Measurements from ENCODE around the gene HERPUD1. TPM values are rescaled to one million over a fixed set of nuclear protein-coding genes. Genes with fewer than 3 reads are reported as not detected.

The HERPUD1 gene
- polyA plus RNA-seq, 1 of the 3 experiments (the other 2 are of a cell fraction) = 46.3 TPM

DNA sequence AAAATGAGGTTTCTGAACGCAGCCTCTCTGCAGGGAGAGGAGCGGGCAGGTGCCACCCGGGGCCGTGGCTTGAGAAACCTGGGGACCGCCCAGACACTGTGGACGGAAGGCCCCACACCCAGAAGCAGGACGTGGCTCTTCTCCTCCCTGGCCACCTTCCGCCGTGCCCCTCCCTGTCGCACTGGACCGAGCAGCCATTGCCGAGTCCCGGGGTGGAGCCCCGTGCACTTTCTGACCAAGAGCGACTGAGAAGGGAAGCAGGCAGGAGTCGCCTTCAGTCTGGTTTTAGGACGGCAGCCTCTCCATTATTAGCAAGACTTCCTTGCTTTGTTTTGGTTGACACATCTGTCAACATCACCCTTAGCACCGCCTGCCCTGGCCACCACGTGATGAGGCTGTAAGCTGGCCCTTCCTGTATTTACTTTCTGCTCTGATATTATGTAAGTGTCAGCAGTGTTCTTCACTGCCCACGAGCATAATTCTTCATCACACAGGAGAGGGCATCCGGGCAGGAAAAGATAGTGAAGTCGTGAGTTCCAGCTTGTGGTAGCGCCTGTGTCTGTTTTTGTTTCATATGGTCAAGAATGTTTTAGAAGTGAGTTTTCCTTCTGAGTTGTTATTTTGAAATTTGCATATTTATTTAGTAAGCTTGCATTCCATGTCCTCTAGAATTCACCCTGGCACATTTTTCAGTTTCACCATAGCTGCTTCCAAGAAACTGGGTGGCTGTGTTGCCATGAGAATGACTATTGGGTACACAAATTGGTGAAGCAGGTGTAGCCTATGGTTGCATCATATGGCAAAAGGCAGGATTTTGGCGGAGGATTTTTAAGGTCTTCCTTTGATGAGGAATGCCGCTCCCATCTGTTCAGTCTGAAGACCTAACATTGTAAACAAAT, 1.0 kb downstream of the HERPUD1 start (continued):
- no peak for TF ChIP-seq SMC3 (IDR thresholded peaks at IDR 0.05; ENCODE audit: low read depth, low read length)
- TF ChIP-seq RCOR1 (IDR thresholded peaks at IDR 0.05; ENCODE audit: low read length) = no peak
- TF ChIP-seq, protein P1, sequence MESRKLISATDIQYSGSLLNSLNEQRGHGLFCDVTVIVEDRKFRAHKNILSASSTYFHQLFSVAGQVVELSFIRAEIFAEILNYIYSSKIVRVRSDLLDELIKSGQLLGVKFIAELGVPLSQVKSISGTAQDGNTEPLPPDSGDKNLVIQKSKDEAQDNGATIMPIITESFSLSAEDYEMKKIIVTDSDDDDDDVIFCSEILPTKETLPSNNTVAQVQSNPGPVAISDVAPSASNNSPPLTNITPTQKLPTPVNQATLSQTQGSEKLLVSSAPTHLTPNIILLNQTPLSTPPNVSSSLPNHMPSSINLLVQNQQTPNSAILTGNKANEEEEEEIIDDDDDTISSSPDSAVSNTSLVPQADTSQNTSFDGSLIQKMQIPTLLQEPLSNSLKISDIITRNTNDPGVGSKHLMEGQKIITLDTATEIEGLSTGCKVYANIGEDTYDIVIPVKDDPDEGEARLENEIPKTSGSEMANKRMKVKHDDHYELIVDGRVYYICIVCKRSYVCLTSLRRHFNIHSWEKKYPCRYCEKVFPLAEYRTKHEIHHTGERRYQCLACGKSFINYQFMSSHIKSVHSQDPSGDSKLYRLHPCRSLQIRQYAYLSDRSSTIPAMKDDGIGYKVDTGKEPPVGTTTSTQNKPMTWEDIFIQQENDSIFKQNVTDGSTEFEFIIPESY (IDR thresholded peaks at IDR 0.05; ENCODE audit: borderline replicate concordance, low read depth) = no peak
- TF ChIP-seq SIN3A (IDR thresholded peaks at IDR 0.05; ENCODE audit: borderline replicate concordance, low read depth, low read length) = peak; percentile 97
- TF ChIP-seq RFX5 (IDR thresholded peaks at IDR 0.05; ENCODE audit: low read length) = no peak
- TF ChIP-seq CHD2 (IDR thresholded peaks at IDR 0.05; ENCODE audit: low read length, partially characterized antibody) = no peak
- no peak for TF ChIP-seq POLR2AphosphoS5 (IDR thresholded peaks at IDR 0.05; ENCODE audit: low read depth, low read length)
- TF ChIP-seq TEAD4 (IDR thresholded peaks at IDR 0.05; ENCODE audit: borderline replicate concordance, insufficient read depth) = no peak
- TF ChIP-seq YY1 (IDR thresholded peaks at IDR 0.05; ENCODE audit: low read depth) = peak; percentile 65; the same call in 1 of the 2 replicates
- TF ChIP-seq, protein P2, sequence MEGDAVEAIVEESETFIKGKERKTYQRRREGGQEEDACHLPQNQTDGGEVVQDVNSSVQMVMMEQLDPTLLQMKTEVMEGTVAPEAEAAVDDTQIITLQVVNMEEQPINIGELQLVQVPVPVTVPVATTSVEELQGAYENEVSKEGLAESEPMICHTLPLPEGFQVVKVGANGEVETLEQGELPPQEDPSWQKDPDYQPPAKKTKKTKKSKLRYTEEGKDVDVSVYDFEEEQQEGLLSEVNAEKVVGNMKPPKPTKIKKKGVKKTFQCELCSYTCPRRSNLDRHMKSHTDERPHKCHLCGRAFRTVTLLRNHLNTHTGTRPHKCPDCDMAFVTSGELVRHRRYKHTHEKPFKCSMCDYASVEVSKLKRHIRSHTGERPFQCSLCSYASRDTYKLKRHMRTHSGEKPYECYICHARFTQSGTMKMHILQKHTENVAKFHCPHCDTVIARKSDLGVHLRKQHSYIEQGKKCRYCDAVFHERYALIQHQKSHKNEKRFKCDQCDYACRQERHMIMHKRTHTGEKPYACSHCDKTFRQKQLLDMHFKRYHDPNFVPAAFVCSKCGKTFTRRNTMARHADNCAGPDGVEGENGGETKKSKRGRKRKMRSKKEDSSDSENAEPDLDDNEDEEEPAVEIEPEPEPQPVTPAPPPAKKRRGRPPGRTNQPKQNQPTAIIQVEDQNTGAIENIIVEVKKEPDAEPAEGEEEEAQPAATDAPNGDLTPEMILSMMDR (IDR thresholded peaks at IDR 0.05) = no peak
- TF ChIP-seq, protein P3, sequence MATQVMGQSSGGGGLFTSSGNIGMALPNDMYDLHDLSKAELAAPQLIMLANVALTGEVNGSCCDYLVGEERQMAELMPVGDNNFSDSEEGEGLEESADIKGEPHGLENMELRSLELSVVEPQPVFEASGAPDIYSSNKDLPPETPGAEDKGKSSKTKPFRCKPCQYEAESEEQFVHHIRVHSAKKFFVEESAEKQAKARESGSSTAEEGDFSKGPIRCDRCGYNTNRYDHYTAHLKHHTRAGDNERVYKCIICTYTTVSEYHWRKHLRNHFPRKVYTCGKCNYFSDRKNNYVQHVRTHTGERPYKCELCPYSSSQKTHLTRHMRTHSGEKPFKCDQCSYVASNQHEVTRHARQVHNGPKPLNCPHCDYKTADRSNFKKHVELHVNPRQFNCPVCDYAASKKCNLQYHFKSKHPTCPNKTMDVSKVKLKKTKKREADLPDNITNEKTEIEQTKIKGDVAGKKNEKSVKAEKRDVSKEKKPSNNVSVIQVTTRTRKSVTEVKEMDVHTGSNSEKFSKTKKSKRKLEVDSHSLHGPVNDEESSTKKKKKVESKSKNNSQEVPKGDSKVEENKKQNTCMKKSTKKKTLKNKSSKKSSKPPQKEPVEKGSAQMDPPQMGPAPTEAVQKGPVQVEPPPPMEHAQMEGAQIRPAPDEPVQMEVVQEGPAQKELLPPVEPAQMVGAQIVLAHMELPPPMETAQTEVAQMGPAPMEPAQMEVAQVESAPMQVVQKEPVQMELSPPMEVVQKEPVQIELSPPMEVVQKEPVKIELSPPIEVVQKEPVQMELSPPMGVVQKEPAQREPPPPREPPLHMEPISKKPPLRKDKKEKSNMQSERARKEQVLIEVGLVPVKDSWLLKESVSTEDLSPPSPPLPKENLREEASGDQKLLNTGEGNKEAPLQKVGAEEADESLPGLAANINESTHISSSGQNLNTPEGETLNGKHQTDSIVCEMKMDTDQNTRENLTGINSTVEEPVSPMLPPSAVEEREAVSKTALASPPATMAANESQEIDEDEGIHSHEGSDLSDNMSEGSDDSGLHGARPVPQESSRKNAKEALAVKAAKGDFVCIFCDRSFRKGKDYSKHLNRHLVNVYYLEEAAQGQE (IDR thresholded peaks at IDR 0.05; ENCODE audit: low read depth, low read length) = no peak
- TF ChIP-seq RXRA (IDR thresholded peaks at IDR 0.05; ENCODE audit: borderline replicate concordance, low read depth) = no peak
- TF ChIP-seq FOSL2 (IDR thresholded peaks at IDR 0.05; ENCODE audit: borderline replicate concordance, low read depth) = no peak
- TF ChIP-seq NFIC (IDR thresholded peaks at IDR 0.05; ENCODE audit: borderline replicate concordance) = no peak
- TF ChIP-seq EZH2phosphoT487 (IDR thresholded peaks at IDR 0.05; ENCODE audit: borderline replicate concordance, low read depth) = no peak

All from SK-N-SH (cell line).